Measurements from ENCODE around the gene PRKAG2.

The PRKAG2 gene

GRCh38 chr7:151645311-151645710 is 231.6 kb downstream of the PRKAG2 start:
- no peak for TF ChIP-seq CTCF (IDR thresholded peaks at IDR 0.05; ENCODE audit: low read depth, low read length, missing control alignments)
- in situ Hi-C loops (cut with HindIII; ENCODE audit: low sequenced_read_pairs) = loop anchor here (5.0 kb wide), 2 partner anchors 38 to 52 kb away; no protein-coding TSS in a partner anchor
- no peak overlapping the region for H3K4me3 ChIP-seq (ENCODE audit: low read depth, low read length)
- no peak for DNase-seq (ENCODE audit: low read depth)

- in situ Hi-C loops (cut with HindIII; ENCODE audit: low sequenced_read_pairs) = no loop called here
- TF ChIP-seq CTCF (IDR thresholded peaks at IDR 0.05; ENCODE audit: low read depth, low read length, missing control alignments) = no peak
- no peak overlapping the region for H3K4me3 ChIP-seq (ENCODE audit: low read depth, low read length)
- no peak for DNase-seq (ENCODE audit: low read depth)
These were observed 232.4 kb downstream of the PRKAG2 start for GRCh38 chr7:151644554-151644953.

- no peak for DNase-seq (ENCODE audit: low read depth)
- in situ Hi-C loops (cut with HindIII; ENCODE audit: low sequenced_read_pairs) = no loop called here
- no peak for TF ChIP-seq CTCF (IDR thresholded peaks at IDR 0.05; ENCODE audit: low read depth, low read length, missing control alignments)
- H3K4me3 ChIP-seq (ENCODE audit: low read depth, low read length) = no peak overlapping the region
These were observed 234.2 kb downstream of the PRKAG2 start for GRCh38 chr7:151642746-151643145.

- DNase-seq (ENCODE audit: low read depth) = no peak
- in situ Hi-C loops (cut with HindIII; ENCODE audit: low sequenced_read_pairs) = no loop called here
- TF ChIP-seq CTCF (IDR thresholded peaks at IDR 0.05; ENCODE audit: low read depth, low read length, missing control alignments) = no peak
- H3K4me3 ChIP-seq (ENCODE audit: low read depth, low read length) = no peak overlapping the region
These were observed 235.3 kb downstream of the PRKAG2 start for GRCh38 chr7:151641587-151641986.

- H3K4me3 ChIP-seq (ENCODE audit: low read depth, low read length) = no peak overlapping the region
- no peak for DNase-seq (ENCODE audit: low read depth)
- in situ Hi-C loops (cut with HindIII; ENCODE audit: low sequenced_read_pairs) = no loop called here
- TF ChIP-seq CTCF (IDR thresholded peaks at IDR 0.05; ENCODE audit: low read depth, low read length, missing control alignments) = no peak
These were observed 239.1 kb downstream of the PRKAG2 start for GRCh38 chr7:151637781-151638261.

- H3K4me3 ChIP-seq (ENCODE audit: low read depth, low read length) = no peak overlapping the region
- in situ Hi-C loops (cut with HindIII; ENCODE audit: low sequenced_read_pairs) = no loop called here
- no peak for TF ChIP-seq CTCF (IDR thresholded peaks at IDR 0.05; ENCODE audit: low read depth, low read length, missing control alignments)
- DNase-seq (ENCODE audit: low read depth) = no peak
These were observed 242.3 kb downstream of the PRKAG2 start for GRCh38 chr7:151634643-151635042.

- in situ Hi-C loops (cut with HindIII; ENCODE audit: low sequenced_read_pairs) = no loop called here
- DNase-seq (ENCODE audit: low read depth) = no peak
- no peak overlapping the region for H3K4me3 ChIP-seq (ENCODE audit: low read depth, low read length)
- TF ChIP-seq CTCF (IDR thresholded peaks at IDR 0.05; ENCODE audit: low read depth, low read length, missing control alignments) = no peak
These were observed 243.5 kb downstream of the PRKAG2 start for GRCh38 chr7:151633516-151633812.
